ENCODE measurements around the gene ACTRT2.

ACTRT2 gene

DNA sequence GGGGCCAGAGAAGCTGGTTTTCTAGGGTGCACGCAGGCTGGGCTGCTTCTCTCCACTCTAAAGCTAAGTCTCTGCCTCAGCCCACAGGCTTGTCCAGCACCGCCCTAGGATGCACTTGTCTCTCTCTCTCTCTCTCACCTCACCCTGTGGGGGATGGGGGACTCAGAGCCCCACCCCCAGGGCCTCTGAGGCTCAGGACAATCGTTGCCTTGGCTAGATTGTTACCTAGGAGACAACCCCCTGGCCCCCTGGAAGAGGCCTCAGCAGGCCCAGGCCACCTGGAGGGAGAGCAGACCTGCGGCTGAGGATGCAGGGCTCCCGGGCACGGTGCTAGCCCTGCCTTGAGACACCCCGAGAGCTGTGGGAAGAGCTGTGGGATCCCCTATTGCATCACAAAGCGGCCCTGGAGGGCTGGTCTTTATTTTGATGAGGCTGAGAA, at the start of gene ACTRT2:
TSS of gene ACTRT2 (plus strand) at position 235 of the 439 bp plus-strand sequence. CDS start 220 bp downstream, outside the sequence.
- no peak for DNase-seq (ENCODE audit: low spot score)

DNA sequence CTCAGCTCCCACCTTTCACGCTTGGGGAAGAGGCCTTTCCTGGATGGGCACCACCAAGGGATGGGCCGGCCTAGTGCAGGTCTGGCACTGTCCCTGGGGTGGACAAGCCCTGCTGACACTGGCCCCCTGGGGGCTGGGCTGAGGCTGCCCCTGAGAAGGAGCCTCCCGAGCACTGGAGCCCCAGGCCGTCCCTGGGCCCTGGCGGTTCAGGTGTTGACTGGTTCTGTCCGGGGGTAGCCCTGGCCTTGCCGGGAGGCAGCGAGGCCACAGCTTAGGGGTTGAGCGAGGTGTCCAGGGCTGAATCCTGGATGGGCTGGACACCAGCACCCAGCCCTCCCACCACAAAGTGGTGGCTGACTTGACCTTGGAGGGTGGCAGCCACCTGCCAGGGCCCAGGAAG, 49.7 kb upstream of the ACTRT2 start:
- no peak for DNase-seq (ENCODE audit: low spot score)

DNA sequence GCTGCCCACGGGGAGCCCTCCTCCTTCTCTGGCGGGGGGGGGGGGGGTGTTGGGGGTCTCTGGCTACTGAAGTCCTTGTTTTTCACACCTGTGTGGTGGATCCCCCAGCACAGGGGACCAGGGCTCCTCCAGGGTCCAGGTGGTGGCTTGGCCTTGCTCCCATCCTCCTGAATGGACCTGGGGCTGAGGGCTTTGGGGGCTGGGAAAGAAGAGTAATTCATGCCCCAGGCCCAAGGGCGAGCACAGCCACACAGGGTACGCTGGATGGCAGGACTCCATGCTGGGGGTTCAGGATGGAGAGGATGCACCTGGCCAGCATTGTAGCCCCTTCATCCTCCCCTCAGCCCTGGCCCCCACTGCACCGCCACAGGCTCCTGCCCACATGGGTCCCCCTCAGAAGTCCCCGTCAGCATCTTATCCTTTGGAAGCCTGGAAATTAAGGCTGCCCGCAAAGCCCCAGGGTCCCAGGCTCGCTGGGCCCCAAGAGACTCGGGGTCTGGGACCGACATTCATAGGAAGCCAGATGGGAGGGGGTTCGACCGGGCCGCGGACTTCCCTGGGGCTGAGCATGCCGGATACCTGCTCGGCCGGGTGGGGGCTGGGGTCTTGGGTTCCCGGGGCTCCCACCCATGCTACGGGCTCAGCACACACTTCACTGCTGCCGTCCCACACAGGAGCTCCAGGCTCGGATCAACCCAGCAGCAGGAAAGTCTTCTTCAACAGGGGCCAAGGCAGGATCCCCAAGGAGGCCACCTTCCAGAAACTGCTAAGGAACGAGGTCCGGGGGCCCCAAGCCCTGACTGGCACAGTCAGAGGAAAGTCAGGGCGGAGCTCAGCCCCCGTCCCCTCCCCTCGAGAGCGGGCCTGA, 49.0 kb upstream of the ACTRT2 start:
- DNase-seq (ENCODE audit: low spot score) = no peak

DNA sequence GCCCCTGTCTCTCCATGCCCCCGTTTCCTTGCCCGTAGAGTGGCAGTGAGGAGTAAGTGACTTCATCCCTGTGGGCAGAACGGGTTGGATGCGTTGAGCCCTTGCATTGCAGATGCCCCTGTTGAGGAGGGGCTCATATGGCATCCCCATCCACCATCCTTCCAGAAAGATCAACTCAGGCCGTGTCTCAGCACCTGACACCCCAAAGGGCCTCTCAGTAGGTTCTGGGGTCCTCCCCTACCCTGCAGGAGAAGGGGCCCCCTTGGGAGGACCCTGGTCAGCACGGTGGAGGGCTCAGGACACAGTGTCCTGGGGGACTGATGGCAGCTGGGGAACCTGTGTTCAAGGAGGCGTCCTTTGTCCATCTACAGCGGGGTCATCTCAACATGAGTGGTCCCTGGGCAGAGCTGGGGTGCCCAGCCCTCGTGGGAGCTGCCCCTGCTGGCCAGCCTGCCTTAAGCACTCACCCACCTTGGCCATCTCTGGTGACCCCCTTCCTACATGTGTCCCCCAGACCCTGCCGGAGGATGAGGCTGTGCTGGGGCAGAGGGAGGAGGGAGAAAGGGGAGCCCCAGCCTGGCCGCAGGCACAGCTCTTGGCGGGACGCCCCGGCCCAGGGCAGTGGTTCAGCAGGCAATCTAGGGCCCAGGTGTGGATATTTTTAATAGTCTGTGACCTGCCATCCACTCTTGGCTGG, 48.2 kb upstream of the ACTRT2 start:
- no peak for DNase-seq (ENCODE audit: low spot score)

DNA sequence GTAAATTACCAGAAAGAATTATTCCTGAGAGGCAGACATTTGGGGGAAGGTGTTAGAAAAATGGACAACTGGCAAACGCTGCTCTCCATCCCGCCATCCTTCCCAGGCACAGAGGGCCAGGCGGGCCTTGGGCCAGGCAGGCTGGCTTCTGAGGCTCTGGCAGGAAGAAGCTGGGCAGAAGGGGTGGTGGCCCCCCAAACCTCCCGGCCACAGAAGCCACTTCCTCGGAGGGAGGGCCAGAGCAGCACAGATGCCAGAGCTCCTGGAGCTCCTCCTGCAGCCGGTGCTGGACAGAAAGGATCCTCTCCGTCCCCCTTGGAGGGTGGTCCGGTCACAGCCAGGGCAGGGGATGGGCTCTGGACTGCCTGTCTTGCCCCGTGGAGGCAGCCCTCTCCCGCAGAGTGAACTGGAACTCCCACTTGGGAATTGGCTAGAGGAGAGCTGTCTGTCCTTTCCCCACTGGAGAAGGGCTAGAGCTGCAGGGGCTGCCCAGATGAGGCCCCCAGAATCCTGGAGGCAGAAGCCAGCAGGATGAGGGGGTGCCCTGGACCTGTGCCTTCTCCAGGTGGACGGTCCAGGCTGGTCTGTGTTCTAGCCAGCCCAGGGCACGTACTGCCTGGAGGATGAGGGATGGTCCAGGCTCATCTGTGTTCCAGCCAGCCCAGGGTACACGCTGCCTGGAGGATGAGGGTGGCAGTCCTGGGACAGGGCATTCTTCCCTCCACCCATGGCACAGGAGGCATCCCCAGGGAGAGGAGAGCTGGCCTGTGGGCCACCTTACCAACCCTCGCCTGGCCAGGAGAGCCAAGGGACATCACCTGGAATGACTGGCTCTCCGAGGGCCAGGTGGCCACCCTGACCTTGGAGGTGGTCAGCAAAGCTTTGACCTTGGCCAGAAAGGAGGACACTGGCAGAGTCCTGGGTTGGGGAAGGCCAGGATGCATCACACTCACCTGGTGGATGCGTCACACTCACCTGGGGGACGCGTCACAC, 47.4 kb upstream of the ACTRT2 start:
- DNase-seq (ENCODE audit: low spot score) = no peak

DNA sequence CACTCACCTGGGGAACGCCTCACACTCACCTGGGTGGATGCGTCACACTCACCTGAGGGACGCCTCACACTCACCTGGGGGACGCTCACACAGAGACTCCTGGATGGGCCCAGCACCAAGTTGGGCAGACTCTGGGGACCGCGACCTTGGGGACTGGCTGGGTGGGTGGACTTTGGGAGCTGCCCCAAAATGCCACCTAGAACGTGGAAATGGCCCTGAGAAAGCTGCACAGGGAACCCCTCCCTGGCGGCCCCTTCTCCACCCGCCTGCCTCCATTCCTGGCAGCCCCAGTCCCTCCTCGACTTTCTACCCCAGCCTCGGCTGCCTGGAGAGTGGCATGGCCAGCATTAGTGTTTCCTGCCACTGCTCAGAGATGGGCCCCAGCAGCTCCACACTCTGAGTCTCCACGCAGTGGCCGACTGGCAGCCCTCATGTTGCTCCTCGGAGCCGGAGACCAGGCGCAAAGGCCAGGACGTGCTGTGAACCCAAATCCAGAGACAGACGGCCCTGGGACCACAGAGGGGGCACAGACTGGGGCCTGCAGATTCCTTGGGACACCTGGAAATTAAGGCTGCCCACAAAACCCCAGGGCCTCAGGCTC, 46.5 kb upstream of the ACTRT2 start:
- DNase-seq (ENCODE audit: low spot score) = no peak

DNA sequence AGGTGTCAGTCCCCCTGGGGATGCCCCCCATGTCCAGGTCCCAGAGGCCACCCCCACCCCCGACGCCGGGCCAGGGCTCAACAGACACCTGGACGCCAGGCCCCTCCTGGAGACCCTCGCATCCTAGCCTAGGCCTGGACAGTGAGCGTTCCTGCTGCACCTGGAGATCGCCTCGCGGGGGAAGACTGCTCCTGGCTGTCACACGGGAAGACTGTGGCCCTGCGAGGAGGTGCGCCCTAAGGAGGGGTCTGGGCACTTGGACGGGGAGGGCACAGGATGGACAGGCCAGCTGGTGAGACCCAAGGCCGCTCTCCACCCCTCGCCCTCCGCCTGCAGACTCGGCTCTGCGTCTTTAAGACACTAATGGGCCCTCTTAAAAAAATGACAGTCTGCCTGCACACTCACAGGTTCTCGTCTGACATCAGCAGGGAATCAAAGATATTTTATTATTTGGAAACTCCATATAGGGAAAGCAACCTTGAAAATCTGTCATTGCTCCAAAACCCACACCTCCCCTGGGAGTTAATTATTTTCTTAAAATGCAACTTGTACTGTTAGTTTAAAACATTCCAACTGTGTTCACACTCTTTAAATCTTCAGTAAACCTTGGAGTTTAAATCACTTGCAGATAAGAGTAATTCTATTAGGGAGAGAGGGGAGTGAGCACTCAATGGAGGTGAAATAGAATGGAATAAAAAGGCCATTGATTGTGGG, 45.6 kb upstream of the ACTRT2 start:
- no peak for DNase-seq (ENCODE audit: low spot score)

DNA sequence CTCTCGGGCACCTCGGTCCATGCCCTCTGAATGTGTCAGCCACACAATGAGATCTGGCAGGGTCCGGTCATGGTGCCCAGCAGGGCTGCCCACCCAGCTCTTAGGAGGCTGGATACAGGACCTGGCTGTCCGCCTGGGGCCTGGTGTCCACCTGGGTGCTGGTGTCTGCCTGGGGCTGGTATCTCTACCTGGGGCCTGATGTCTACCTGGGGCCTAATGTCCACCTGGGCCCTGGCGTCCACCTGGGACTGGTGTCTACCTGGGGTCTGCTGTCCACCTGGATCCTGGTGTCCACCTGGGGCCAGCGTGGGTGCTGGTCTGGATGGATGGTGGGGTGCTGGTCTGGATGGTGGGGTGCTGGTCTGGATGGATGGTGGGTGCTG, 45.1 kb upstream of the ACTRT2 start:
- DNase-seq (ENCODE audit: low spot score) = no peak

DNA sequence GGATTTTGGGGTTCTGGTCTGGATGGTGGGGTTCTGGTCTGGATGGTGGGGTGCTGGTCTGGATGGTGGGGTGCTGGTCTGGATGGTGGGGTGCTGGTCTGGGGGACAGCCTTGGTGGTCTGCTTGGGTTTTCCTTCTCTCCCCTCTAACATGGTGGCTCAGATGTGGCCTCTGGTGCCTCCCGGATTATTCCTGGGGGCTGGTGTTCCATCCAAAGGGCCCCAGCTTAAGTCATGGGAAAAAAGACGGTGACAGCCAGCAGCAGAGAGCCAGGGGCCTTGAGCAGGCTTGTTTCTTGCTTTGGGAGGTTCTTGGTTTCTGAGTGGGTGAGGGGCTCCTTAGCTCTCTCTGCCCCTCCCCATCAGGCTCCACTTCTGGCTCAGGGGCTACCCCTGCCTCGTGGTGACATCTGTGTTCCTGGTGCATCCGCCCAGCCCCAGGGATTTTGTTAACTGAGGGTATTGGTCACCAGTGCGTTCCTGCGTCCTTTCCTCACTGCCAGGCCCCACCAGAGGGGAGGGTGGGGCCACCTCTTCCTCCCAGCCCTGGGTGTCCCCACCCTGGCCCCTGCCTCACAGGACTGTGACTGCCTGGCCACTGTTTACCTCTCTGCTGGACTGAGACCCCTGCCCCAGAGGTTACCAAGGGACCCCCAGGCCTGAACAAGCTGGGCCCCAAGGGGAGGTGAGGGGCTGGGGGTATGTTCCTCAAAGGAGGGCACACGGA, 43.2 kb upstream of the ACTRT2 start:
- no peak for DNase-seq (ENCODE audit: low spot score)

DNA sequence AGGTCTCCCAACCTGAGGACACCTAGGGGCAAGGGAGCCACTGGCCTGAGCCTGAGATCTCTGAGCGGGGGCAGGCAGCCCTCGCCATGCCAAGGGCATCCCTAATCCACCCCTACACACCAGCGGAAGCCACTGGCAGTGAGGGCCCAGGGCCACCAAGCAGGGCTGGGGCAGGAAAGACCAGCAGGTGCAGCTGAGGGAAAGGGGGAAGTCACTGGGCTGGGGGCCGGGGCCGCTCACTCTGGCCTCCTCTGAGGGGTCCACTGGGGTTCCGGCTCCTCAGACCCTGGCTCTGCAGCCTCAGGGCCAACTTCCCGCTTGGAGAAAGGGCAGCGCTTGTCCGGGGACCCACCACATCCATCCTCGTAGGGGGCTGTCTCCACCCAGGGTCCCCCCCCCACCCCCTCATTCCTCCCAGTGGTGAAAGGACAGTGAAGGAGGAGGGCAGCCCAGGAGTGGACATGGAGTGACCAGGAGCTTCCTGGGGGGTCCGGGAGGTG, 42.5 kb upstream of the ACTRT2 start:
- DNase-seq (ENCODE audit: low spot score) = no peak

DNA sequence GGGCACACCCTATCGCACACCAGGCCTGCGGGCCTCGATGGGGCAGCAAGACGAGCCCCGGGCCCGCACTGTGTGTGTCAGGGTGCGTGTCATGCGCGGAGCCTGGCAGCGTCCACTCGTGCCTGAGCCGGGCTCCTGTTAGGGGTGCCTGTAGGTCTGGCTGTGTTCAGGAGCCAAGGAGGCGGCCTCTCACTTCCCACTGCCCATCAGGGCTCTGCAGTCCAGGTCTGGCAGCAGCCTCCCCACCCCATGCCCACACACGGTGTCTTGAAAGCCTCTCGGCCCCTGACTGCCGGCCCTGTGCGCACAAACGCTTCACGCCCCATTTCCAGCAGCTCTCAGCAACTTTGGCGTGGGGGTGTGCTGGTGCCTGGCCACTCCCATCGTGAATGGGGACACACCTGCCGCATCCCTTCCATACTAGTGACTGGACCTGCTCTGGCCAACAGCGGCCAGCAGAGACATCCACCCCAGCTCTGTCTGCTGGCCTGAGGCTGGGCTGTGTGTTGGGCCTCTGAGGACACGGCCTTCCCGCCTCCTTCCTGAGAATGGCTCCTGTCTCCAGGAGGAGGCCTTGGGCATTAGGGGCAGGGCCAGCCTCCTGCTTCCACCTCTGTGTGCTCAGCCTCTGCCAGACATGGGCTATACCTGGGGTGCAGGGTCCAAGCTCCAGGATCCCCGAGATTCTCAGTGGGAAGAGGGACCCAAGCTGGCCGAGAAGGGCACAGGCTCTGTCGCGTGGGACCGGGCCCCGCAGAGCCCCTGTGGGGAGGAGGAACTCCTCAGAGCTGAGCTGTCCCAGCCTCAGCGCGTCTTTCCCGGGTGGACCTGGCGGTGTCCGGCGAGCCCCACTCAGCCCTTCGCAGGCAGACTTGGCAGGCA, 41.8 kb upstream of the ACTRT2 start:
- no peak for DNase-seq (ENCODE audit: low spot score)

DNA sequence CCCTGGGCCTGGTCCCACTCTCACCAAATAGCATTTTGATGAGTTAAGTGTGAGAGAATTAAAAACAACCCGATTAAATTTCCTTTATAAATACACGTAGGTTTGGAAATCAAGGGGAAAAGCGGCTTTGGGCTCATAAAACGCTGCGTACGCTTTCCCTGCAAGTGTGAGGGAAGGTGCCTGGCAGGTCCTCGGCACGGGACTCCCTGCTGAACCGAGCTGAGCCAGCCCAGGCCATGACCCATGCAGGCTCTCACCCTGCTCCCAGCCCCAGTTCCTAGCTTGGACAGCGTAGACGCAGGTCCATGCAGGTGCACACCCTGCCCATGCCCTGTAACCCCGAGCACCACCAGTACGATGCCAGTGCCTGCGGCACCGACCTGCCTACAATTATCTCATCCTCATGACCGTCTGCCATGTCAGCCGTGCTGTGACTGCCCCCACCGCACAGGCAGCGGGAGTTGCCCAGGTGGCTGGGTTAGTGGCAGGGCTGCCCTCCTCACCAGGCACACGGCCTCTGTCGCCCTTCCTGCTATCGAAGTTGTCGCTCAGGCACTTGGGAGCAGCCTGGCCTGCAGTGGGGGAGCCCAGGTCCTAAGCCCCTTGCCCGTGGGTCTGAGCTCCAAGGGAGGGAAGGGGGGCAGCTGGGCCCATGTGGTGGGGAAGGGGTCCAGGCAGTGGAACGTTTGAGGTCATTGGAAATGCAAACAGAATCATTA, 41.0 kb upstream of the ACTRT2 start:
- no peak for DNase-seq (ENCODE audit: low spot score)

DNA sequence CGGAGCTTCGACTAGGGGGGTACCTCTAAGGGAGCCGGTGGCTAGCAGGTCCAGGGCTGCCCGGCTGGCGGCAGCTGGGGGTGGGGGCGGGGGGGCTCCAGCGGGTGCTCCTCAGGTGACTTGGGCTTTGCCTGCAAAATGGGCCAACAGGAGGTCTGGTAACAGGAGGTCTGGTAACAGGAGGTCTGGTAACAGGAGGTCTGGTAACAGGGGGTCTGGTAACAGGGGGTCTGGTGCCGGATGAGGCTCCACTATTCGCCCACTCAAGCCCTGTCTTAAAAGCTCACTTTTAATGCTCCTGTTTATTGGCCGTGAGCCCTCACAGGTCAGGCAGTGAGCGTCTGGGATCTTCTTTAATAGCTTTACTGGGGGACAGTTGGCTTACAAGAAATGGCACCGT, 40.4 kb upstream of the ACTRT2 start:
- DNase-seq (ENCODE audit: low spot score) = no peak

DNA sequence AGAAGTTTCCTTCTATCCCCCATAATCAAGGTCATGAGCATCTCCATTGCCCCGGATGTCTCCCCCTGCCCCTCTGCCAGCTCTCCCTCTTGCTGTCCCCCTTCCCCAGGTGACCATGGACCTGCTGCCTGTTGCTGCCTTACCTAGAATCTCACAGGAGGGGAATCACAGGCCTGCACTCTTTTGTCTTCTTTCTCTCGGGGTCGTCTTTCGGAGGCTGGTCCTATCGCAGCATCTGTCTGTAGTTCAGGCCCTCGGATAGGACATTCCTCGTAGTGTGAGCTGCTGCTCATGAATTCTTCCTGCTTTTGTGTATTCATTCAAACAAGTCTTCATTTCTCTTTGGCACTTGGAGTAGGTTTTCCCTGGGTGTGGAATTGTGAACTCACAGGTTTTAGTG, 39.9 kb upstream of the ACTRT2 start:
- DNase-seq (ENCODE audit: low spot score) = no peak

DNA sequence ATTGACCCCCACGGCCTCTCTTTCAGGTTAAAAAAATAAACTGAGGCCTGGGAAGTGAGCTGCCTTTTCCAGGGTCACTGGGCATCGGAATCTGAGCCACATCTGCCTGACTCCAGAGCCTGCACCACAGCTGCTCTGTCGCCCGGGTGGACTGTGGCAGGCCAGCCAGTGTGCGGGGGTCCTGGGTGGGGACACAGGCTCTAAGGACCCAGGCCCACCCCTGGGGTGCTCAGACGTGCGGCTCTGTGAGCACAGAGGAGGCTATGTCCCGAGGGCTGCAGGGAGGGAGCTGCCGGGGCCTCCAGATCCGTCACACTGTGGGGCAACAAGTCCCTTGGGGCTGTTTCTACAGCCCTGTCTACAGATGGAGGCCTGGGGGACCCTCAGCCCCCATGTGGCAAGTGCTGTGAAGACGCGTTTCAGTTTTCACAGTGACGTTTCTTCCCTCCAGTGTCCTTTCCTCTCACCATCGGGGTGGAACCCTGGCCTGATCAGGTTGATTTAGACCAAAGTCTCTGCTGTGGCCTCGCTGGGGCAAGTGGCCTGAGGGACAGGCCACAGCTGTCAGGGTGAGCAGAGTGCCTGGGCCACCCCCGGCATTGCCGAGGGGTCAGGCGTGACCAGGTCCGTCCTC, 39.2 kb upstream of the ACTRT2 start:
- no peak for DNase-seq (ENCODE audit: low spot score)

DNA sequence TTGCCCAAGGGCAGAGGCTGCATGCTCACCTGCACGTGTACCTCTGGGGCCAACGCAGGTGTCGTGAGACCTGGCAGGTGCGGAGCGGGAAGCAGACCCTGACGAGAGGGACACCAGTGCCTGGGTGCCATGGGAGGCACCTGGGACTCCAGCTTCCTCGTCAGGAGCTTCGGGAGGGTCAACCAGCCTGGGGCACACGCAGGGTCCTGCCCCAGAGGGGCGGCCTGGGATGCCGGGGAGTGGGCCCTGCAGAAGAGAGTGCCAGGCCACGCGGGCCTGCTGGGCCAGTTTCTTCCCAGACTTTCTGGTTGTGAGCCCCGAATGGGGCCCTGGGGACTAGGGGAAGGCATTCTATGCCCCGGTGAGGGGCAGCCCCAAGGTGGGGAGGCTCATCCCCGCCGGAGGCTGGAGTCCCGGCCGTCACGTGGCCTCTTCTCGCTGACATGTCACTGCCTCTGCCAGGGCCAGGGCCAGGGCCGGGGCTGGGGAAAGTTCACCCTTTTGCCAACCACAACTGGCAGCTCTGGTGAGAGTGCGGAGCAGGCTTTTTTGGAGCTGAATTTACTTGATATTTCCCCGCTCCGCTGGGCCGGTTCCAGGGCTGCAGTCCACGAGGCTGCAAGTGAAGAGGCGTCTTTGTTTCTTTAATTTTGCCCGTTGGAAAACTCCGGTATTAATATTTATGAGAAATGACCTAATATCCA, 38.5 kb upstream of the ACTRT2 start:
- peak; percentile 82 for DNase-seq (ENCODE audit: low spot score)

DNA sequence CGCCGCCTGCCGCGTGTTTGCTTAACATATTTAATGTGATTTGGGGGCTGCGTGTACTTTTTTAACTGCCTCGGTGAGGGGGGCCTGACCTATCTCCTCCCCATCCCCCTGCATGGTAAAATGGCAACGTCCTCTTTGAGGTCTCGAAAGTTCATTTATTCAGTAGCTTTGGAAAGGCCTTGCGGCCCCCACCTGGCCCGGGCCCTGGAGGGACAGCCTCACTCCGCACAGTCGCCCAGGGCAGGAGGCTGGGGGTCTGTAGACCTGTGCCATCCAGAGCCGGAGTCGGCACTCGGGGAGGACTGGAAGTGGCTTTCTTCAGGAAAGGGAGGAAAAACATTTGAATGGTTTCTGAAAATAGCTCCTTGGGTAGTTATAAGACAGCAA, 38.0 kb upstream of the ACTRT2 start:
- DNase-seq (ENCODE audit: low spot score) = no peak
